Heart left ventricle (tissue), 13 donors: ENCODE measurements around the gene TLCD3B.

ENCODE experiments used
- POLR2A ChIP-seq, 2 donors: fragments of 450-650 bp; IDR thresholded peaks; one replicate each; pipeline ENCODE4 v1.6.1; 2017; ENCODE audit warnings: antibody characterized with exemption in 2 of 2, mild to moderate bottlenecking in 2 of 2, moderate library complexity in 2 of 2
- TF ChIP-seq, protein P1 (sequence below), 12 donors: fragments of 200-600 bp; sonication (generic) in 4 of 12; IDR thresholded peaks; one replicate each; pipeline versions ENCODE4 v1.5.0 to v1.8.0; 2018 to 2022; ENCODE audit warnings: antibody characterized with exemption in 12 of 12, mild to moderate bottlenecking in 5 of 12
- donor health status: ischemic (EF 13 %, LVEDD 7.1; RV severe dilation, severe dysfunction).
- donor health status: DM: no; HTN: yes; CAD: no.
- donor health status: DM: no; HTN: no; CAD: no.
- donor health status: ischemic (EF 25% LVEDD 6.9; RV normal size, moderate dysfunction).
- donor health status: ischemic (EF 25% LVEDD 5.7; RV mildly dilated, moderate dysfunction).
- donor health status: ischemic (EF 35%, LVEDD 5.7; RV mildly dilated, moderate dysfunction).
- donor health status: nonischemic (EF 11% LVEDD 7.7; RV severe dilation, severe dysfunction).
- donor health status: DM: yes; HTN: yes; CAD: no.
- donor health status: PGD.
- donor health status: ischemic (EF 29% LVEDD 5.4; RV normal size, mild dysfunction).
- donor health status: nonischemic (EF 23%, LVEDD 6.1; RV moderate dilation, normal function).

DNA sequence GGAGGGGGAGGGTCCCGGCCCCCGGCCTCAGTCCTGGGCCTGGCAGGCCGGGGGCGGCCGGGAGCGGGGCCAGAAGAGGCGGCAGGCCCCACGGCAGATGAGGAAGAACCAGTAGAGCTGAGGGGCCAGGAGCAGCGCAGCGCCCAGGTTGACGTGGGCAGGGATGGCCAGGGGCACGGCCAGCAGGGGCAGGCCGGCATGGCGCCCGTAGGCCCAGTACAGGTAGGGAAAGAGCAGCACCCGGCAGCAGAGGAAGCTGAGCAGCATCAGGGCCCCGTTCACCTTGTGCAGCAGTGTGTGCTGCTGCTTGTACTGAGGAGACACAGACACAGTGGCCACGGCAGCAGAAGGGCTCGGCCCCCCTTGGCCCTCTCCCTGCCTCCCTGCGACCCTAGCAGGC is 5.9 kb downstream of the TLCD3B start:
- TF ChIP-seq, protein P1, sequence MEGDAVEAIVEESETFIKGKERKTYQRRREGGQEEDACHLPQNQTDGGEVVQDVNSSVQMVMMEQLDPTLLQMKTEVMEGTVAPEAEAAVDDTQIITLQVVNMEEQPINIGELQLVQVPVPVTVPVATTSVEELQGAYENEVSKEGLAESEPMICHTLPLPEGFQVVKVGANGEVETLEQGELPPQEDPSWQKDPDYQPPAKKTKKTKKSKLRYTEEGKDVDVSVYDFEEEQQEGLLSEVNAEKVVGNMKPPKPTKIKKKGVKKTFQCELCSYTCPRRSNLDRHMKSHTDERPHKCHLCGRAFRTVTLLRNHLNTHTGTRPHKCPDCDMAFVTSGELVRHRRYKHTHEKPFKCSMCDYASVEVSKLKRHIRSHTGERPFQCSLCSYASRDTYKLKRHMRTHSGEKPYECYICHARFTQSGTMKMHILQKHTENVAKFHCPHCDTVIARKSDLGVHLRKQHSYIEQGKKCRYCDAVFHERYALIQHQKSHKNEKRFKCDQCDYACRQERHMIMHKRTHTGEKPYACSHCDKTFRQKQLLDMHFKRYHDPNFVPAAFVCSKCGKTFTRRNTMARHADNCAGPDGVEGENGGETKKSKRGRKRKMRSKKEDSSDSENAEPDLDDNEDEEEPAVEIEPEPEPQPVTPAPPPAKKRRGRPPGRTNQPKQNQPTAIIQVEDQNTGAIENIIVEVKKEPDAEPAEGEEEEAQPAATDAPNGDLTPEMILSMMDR (IDR thresholded peaks at IDR 0.05), result no peak
- no peak for TF ChIP-seq POLR2A (IDR thresholded peaks at IDR 0.05)
